Measurements from ENCODE around the gene GIMAP8.

GIMAP8 gene

DNA sequence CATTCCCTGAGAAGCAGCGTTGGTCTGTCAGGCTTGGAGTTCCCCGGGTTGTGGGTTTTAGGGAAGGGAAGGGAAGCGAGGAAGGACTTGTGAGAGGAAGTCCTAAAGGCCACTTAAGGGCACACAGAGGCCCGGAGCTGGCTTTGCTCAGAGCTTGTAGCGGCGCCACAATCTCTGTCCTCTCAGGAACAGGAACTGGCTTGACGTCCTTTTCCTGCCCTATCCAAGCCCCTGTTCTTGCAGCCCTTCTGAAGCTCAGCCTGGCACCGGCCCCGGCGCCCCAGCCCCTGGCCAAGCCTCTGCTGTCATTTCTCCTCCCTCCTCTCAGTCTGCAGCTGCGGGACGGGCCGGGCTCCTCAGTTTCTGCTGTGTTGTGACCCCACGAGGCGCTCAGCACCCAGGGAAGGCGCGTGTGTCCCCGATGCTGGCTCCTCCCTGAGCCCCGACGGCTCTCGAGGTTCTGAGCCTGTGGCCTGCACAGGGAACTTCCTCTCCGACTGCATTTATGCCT lies at the start of gene GIMAP8:
Gene GIMAP8 (plus strand): TSS at position 140 of the 511 bp plus-strand sequence. CDS start 16,069 bp downstream, outside the sequence.
- DNase-seq = peak; percentile 61
- in situ Hi-C loops (cut with MboI; ENCODE audit: low pct_unique_long_range_greater_than_20kb, low sequenced_read_pairs) = no loop called here

DNA sequence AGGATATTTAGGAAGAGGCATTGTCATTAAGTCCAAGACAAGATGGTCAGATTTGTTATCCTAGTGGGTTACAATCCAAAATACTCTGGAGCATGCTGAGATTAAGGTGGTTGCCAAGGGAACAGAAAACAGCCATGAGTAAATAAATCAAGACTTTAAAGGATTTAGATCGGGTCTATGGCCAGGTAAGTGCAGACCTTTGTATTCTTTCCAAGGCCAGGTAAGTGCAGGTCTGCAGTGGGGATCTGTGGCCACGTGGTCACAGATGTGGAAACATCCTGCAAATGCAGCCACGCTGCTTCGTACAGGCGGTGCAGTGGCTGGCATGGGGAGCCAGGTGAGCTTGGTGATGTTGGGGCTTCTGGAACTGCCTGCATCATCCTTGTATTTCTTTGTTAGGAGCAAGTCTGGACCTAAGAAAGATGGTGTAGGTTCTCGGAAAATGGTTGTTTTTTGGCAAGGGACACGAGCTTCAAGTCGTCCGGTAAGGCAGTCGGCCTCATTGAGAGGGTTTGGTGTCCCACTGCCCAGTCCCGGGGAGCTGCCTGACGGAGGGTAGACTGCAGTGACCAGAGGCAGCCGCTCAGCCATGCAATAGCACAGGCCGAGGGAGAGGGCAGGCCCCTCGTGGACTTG lies 49.5 kb upstream of the GIMAP8 start:
- no peak for DNase-seq
- in situ Hi-C loops (cut with MboI; ENCODE audit: low pct_unique_long_range_greater_than_20kb, low sequenced_read_pairs) = no loop called here

DNA sequence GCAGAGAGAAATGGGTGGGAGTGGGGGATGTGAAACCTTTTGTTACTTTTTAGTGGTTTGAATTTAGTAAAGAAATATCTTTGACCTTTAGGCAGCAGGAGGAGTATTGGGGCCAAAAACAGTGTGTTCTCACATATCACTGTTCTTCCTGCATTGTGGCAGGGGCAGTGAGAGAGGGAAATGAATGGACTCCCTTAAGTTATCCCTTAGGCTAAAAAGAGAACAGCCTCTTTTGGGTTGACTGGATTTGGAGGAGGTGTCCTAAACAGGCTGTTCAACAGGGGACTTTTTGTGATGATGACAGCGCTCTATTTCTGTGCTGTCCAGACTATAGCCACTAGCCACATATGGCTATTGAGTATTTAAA lies 49.0 kb upstream of the GIMAP8 start:
- in situ Hi-C loops (cut with MboI; ENCODE audit: low pct_unique_long_range_greater_than_20kb, low sequenced_read_pairs) = no loop called here
- no peak for DNase-seq

DNA sequence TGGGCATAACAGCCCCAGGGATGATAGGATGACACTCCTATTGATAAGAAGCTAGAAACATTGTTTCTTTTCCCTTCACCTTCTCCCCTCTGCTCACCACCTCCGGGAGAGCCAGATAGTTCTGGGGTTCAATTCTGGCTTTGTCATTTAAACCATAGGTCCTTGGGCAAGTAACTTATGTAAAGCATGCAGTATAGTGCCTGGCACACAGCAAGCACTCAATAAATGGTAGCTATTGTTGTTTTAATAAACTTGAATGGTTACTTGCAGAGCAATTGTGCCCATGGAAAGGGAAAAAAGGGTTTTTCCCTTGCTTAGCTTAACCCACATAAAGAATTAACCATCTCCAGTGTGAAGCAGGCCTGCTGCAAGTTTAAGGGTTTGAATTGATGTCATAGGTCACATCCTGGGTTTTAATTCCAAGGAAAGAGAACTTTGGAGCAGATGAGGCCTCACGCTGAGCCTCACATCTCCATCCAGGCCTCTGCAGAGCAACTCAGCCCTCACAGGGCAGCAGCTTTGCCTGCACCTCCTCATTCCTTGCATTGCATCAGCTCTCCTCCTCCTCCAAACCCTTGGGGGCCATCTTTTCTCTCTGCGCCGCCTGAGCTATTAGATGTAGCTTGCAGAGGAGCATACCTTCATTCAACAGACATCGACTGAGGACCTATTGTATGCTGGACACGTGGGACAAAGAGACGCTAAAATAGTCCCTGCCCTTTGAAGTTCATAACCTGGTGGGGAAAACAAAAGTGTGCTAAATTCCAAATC lies 48.4 kb upstream of the GIMAP8 start:
- no peak for DNase-seq
- in situ Hi-C loops (cut with MboI; ENCODE audit: low pct_unique_long_range_greater_than_20kb, low sequenced_read_pairs) = no loop called here

DNA sequence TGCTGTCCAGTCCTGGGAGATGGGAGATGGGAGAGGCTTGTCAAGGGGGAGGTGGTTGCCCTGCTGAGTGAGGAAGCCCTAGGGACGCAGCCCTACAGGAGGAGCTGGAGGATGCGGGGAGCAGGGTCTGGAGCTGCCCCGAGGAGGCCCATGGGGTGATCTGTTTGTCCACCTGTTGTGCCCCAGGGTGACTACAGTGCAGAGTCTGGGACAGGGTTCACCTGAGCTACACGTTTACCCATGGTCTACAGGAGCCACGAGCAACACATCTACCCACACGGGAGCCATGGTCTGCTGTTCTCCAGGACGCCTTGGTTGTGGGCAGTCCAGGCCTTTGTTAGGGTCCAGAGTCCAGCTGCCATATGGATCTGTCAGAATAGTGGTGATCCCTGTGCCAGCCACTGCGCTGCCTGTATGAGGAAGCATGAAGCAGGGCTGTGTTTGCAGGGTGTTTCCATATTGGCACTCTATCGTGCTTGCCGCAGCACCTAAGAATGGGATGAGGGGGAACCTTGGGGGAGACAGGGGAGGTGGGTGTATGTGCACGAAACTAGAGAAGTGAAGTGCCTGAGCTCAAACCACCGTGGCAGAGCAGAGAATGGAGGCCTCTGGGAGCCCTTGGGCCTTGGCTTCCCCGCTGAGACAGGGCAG lies 47.6 kb upstream of the GIMAP8 start:
- no peak for DNase-seq
- in situ Hi-C loops (cut with MboI; ENCODE audit: low pct_unique_long_range_greater_than_20kb, low sequenced_read_pairs) = no loop called here

DNA sequence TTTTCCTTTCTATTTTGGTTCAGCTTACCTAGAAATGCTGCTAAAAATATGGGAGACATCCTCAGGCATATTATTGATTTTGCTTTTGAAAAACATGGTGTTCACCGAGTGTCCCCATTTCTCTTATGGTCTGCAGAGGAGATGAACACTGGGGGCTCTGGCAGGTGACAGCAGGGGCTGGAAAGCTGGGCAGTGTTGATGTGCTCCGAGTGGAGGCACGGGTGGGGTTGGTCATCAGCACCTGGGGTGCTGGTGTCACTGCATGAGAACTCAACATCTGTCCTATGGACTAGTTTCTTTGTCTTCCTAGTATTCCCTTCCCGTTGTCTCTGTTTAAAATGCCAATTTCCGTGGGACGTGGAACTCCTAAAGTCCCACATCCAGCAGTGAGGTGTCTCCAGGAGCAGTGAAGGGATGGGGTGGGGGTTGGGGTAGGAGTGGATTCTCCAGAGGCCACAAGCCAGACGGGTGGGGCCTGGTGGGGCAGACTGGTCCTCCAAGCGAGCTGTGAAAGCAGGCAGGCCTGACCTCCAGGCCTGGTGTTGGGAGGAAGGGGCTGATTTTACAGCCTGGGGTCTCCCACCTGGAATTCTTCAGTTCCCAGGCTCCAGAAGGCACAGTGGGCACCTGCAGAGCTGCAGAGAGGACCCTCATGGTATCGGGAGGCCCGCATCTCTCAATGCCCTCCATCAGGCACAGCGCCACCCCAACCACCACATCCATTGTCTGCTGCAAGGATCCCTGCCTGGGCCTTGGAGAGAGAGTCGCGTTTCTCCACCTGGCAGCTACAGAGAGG lies 46.9 kb upstream of the GIMAP8 start:
- DNase-seq = no peak
- in situ Hi-C loops (cut with MboI; ENCODE audit: low pct_unique_long_range_greater_than_20kb, low sequenced_read_pairs) = no loop called here

DNA sequence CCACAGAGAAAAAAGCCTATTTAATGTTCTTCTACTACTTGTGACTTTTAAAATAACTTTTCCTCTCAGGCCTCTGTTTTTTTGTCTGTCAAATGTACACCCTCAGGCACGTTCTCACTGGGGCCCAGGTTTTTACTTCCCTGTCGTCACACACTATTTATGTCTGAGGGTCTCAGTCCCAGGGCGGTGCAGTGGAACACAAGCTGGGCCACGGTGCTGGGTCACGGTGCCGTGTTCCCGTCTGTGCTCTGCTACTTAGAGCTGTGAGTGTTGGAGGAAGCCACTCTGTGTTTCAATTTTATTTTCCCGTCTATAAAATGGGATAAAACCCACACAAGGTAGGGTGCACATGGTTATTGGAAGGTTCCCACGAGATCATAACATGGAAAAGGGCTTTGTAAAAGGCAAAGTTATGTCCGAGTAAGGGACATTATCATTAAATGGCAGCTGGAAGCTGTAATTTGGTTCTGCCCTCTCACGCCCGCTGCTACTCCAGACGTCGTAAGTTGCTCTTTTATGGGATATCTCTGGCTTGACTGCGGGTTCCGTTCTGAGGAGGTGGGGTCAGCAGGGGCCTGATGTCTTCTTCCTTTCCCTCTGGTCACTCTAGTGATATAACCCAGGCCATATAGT lies 46.1 kb upstream of the GIMAP8 start:
- in situ Hi-C loops (cut with MboI; ENCODE audit: low pct_unique_long_range_greater_than_20kb, low sequenced_read_pairs) = no loop called here
- DNase-seq = peak; percentile 15

DNA sequence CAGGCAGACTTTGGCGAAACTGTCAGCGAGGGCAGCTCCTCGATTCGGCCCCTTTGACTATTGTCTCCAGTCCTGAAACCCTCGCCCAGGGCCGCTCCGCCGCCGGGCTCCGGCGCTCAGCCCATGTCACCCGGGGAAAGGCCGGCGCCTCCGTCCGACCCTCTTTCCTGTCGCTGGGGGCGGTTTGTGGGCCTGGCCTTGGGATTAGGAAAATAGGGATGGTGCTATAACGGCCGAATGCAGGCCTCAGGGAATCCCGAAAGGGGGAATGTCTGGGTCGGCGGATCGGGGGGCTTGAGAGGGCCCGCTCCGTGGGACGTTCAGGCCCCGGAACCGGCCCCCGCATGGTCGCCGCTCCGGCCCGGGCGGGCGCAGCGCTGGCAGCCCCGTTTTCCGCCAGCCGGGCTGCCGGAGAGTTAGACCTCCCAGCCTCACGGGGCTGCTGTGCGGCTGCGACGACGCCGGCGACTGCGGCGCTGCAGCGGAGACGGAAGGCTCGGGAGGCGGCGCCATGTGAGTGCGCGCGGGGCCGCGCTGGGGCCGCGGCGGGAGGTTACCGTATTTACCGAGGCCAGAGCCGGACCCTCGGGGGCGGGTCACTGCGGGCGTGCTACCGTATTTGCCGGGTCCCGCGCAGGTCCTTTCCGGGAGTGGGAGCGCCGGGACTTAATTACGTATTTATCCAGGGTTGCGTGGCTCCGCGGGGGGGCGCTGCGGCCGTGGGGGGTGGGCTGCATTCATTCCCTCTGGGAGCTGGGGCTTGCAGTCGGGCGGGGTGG lies 45.4 kb upstream of the GIMAP8 start:
- peak; percentile 88 for DNase-seq
- in situ Hi-C loops (cut with MboI; ENCODE audit: low pct_unique_long_range_greater_than_20kb, low sequenced_read_pairs) = no loop called here

DNA sequence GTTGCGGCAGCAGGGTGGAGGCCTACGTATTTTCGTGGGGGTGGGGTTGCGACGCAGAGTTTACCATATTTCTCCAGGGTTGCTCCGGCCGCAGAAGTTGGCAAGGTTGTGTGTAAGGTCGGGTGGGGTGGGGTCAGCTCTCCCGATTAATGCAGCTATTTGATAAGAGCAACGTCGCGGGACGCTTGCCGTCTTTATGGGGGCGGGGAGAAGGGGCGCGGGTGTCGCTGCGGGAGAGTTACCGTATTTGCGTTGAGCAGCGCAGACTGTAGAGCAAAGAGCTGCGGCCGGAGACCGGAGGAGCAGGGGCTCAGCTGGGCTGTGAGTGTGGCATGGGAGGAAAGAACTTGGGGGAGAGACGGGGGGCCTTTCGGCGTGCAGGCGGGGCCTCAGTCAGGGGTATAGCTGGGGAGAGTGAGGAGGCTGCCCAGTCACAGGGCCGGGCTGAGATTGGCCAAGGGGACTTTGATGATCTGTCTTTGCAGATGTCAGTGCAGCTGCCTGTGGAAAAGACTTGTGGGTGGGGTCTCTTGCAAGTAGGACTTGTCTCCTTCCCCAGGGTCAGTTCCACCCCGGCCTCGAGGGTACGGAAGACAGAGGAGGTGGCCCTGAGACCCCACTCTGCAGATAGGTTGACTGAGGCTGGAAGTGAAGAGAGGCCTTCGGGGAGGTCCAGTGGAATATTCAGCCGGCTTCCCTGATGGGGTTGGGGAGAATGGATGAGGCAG lies 44.7 kb upstream of the GIMAP8 start:
- DNase-seq = no peak
- in situ Hi-C loops (cut with MboI; ENCODE audit: low pct_unique_long_range_greater_than_20kb, low sequenced_read_pairs) = no loop called here

DNA sequence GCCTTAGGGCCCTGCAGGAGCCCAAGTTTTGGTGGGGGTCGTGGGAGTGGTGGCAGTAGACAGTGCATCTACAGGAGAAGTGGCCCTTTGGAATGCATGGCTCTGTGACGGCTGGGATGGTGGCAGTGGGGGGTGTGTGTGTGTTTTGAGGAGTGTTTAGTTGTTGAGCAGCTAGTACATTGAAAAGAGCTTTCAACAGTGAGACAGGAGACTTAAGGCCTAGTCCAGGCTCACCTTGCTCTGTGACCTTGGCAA lies 44.2 kb upstream of the GIMAP8 start:
- in situ Hi-C loops (cut with MboI; ENCODE audit: low pct_unique_long_range_greater_than_20kb, low sequenced_read_pairs) = no loop called here
- DNase-seq = no peak

DNA sequence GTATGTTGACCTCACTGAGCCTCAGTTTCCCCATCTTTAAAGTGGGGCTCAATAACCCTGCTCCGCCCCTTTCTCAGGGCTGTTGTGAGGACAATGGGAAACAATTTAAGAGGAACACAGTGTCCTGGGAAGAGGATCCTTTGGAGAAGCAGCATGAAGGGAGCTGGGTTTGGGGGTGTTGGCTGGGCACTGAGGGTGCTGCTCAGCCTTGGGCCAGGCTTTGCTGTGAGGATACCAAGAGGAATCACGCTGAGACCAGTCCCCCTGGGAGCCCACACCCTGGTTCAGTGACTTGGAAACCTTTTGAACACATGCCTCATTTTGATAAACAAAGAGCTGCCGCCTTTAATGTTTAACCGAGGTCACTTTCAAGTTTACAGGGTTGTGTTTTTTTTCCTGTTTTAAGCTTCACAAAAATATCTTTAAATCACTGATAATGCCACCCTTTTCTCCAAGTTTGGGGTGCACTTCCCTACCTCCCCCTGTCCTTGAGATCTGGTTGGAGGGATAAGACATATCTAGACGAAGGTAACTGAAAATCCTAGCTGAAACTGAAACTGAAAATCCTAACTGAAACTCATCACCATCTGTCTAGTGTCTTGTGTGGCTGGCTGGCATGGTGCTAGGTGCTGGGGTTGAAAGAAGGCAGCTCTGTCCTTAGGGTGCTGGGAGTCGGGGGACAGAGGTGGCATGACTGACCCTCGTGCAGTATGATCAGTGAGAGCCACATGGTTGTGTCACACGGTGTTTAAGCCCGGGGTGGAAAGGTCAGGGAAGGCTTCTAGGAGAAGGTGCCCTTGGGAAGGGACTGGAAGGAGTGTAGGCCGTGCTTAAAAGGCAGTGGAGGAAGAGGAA lies 43.6 kb upstream of the GIMAP8 start:
- no peak for DNase-seq
- in situ Hi-C loops (cut with MboI; ENCODE audit: low pct_unique_long_range_greater_than_20kb, low sequenced_read_pairs) = no loop called here

DNA sequence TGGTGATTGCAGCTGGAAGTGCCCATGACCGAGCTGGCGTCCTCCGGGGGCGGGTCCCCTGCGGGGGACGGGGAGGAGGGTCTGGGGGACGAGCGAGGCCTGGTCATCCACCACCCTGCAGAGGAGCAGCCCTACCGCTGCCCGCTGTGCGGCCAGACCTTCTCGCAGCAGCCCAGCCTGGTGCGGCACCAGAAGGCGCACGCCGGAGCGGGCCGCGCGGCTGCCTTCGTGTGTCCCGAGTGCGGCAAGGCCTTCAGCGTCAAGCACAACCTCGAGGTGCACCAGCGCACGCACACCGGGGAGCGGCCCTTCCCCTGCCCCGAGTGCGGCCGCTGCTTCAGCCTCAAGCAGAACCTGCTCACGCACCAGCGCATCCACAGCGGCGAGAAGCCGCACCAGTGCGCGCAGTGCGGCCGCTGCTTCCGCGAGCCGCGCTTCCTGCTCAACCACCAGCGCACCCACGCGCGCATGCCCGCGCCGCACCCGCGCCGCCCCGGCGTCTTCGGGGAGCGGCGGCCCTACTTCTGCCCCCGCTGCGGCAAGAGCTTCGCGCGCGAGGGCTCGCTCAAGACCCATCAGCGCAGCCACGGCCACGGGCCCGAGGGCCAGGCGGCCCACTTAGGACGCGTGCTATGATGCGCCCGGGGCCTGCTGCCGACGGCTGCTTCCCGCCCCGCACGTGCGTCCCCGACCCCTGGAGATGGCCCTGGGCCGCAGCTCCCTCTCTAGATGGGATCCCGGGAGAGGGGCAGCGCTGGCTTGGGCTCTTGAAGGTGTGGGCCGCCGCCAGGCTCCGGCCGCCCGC lies 42.6 kb upstream of the GIMAP8 start:
- in situ Hi-C loops (cut with MboI; ENCODE audit: low pct_unique_long_range_greater_than_20kb, low sequenced_read_pairs) = no loop called here
- DNase-seq = no peak

DNA sequence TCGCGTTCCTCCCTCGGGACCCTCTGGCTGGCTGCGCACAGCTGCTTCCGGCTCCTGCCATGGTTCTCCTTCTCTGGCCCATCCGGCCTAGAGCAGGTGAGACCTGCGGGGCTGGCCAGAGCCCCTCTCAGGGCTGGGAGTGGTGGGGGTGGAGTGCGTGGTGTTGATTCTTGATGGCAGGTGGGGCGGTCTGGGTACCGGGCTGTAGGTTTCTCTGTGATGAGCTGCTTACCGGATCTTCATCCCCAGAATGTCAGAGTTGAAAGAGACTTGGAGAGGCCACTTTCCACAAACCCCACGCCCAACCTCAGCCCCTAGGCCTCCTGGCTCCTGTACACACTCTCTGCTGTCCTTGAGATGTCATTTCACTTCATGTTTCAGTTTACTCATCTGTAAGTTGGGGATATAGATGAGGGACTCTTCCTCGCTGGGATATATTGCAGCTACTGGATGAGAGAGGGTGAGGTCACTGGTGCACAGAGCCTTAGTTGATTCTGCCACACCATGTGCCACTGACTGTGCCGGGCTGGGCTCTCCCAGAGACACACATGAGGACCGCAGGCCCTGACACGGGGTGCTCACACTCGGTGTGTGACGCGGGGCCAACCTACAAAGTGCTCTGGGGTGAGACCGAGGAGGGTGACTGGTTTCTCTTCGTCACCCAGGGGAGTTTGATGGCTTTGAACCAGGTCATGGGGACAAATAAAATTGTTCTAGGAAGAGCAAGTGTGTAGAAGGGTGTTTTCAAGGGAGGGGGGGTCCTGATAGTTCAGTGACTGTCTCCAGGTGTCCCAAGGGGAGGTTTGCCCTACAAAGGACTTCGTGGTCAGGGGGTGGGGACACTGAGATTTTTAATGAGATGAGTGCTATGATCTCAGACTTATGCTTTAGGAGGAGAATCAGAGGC lies 41.8 kb upstream of the GIMAP8 start:
- in situ Hi-C loops (cut with MboI; ENCODE audit: low pct_unique_long_range_greater_than_20kb, low sequenced_read_pairs) = no loop called here
- DNase-seq = no peak

DNA sequence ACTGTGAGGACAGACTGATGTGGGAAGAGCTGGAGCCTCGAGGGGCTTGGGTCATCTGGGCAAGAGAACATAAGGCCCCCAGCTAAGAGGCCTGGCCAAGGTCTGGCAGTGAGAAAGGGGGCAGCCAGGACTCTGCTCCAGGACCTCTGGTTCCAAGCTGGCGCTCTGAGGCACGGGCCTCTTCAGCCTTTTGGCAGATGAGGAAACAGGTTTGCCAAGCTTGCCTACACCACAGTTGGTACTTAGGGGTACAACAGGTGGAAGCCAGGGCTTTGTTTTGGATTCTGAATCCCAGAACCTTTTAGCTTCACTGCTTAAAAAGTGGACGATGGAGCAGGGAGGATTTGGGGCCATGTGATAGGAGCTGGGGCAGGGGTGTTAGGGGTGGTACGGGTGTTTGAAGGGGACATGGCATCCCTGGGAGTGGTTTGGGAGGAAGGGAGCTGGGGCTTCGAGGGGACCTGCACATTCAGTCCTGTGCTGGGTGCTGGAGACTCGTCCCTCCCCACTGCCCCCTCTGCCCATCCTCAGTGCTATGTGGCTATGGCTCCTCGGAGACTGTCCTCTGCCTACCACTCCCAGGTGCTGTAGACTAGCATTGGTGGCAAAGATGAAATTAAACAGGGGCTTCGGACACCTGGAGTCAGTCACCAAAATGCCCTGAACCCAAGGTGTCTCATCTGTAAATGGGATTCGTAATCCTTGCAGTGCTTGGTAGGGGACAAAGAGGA lies 41.0 kb upstream of the GIMAP8 start:
- in situ Hi-C loops (cut with MboI; ENCODE audit: low pct_unique_long_range_greater_than_20kb, low sequenced_read_pairs) = no loop called here
- DNase-seq = no peak

DNA sequence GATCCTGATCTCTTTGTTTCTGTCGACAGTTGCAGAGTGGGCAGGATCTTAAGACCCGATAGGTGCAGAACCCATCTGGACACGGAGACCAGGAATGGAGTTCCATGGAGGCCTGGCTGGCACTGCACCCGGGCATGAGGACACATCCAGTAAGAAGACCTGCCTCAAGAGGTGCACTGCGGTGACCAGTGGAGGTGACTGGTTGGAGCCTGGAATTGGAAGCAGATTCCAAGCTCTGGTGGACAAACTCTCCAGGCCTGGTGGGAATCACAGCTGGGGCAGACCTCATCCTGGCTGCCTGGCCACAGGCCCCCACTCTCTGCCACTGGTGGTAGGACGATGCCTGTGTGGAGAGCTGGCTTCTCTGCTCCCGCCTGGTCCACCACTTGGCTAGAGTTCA lies 40.3 kb upstream of the GIMAP8 start:
- DNase-seq = no peak
- in situ Hi-C loops (cut with MboI; ENCODE audit: low pct_unique_long_range_greater_than_20kb, low sequenced_read_pairs) = no loop called here
